ENCODE results near the gene DEFB112.

Gene DEFB112, protein sequence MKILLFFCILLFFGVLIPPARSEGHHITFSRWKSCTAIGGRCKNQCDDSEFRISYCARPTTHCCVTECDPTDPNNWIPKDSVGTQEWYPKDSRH

GRCh38 chr6:50049829-50050228, at the start of gene DEFB112:
TSS of gene DEFB112 (minus strand) at chr6:50049929. CDS start at chr6:50049869, 60 bp downstream.
- no peak for DNase-seq

DNA sequence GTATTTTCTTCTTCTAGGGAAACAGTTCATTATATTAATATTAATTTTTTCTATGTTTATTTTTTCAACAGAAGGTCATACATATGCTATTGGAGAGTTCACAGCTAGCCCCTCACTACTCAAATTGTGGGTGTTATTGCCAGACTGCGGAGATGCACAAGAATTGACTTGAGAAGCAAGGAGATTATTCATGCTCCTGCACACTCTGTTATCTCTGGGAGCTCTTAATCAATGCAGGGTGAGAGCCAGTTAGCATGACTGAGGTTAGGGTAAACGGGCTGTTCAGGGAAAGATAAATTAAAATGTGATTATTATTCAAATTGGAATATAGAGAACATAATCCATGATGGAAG, 48.9 kb upstream of the DEFB112 start:
- DNase-seq: no peak

DNA sequence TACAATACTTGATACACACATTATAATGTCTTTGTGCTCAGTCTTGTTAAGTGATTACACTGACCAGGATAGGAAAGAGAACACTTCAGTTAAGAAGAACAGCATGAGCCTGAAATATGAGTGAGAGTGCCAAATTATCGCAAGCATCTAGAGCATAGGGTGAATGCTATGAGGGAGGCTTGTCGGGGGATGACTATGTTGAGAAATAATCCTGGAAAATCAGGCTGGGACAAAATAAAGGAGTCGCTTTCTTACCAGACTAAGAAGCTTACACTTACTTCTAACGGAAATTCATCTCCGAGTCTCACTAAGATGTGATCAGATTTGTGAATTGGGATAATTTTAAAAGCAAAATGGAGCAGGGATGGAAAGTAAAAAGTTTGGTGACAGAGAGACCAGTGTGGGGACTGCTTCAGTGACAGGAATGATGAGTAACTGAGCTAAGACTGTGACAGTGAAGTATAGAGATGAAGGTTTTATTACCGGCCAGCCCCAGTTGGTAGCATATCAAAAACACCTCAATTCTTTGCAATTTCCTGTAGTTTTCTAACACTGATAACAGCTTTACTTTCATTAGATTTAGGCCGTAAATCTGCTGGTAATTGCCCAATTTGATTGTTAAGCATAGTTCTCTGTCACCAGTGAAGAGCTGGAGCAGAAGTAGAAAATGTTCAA, 48.4 kb upstream of the DEFB112 start:
- no peak for DNase-seq

- DNase-seq: no peak
Measured at GRCh38 chr6:50096296-50096695, 46.6 kb upstream of the DEFB112 start.

- DNase-seq: no peak
Measured at GRCh38 chr6:50093938-50094272, 44.2 kb upstream of the DEFB112 start.

DNA sequence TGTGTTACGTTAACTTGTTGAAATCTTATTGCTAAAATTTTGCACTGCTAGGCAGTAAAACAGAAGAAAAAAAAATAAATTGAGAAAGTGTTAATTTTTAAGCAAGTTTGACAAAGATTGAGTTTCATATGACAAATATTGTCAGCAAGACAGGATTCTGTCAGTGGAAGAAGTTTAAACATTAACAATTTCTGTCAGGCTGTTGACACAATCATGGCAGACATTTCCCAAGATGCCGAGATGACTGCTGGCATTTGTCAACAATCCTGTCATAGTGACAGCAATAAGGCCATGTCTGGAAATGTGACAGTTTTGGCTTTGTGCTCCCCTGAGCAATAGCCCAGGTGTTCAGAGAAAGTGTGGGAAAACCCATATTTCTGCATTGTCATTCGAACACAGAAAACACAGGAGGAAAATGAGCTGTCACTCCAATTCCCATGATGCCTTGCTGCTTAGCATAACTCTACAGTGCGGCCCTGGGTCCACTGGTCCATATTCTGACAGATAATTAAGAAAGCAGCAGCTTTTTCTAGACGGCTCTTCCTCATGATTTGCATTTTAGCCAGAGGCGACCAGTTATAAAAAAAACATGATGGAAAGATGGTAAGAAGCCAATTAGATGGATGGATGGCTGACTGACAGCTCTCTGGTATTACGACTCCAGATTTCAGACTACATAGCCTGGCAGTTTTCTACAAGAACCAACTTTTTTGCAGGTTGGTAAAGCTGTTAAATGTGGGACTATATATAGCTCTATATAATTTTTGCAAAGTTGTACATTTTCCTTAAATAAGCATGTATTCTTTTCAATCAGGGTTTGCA, 43.6 kb upstream of the DEFB112 start:
- DNase-seq: no peak

DNA sequence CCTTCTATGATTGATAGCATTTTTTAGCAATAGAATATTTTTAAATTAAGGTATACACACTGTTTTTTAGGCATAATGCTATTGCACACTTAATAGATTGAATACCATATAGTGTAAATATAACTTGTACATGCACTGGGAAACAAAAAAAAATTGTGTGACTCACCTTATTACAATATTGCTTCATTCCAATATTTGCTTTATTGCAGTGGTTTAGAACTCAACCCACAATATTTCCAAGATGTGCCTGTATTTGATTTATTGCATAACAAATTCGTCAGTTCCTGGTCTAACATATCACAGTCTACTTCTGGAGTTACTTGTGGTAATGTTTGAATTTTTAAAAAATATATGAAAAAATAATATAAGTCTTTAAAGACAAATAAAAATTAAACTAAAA, 41.9 kb upstream of the DEFB112 start:
- no peak for DNase-seq

DNA sequence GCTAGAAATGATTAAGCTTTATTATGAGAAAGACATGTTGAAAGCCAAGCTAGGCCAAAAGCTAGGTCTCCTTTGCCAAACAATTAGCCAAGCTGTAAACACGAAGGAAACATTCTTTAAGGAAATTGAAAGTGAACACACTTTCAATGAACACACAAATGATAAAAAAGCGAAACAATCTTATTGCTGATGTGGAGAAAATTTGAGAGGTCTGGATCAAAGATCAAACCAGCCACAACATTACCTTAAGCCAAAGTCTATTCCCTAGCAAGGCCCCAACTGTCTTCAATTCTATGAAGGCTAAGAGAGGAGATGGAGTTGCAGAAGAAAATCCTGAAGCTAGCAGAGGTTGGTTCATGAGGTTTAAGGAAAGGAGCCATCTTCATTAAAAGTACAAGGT, 40.2 kb upstream of the DEFB112 start:
- no peak for DNase-seq

GRCh38 chr6:50087231-50087954, 37.7 kb upstream of the DEFB112 start:
- DNase-seq: no peak

DNA sequence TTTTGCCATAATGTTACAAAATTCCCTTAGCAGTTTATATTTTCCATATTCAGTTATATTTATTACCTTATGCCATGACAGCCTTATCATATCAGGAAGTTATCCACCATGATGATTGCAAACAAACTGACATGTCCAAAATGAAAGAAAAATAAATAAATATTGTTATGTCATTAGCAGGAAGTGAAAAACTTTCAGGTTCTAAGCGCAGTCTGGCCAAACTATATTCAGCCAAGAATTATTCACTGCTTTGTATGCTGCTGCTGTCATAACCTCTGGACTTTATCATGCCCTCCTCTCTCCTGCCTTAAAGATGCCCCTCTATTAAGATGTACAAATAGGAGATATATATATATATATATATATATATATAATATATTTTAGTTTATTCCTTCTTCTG, 27.7 kb upstream of the DEFB112 start:
- no peak for DNase-seq

- DNase-seq: no peak
Measured at GRCh38 chr6:50076431-50076830, 26.7 kb upstream of the DEFB112 start.

GRCh38 chr6:50071921-50072320, 22.2 kb upstream of the DEFB112 start:
- DNase-seq: no peak

DNA sequence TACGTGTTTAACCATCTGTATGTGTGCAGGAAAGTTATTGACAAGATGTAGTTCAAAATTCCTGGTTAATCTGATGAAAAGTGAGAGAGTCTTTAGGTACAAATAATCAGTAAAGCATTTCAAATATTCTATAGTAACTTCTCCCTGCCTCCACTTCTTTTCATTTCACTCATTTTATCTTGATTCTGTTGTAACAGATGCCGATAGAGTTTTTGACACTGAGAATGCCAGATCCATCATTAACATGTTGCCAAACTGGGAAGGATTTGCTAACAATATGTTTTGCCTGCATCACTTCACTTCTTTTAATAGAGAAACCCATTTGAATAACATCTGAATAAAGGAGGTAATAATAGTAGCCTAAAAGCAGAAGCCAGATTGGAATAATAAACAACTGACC, 20.4 kb upstream of the DEFB112 start:
- DNase-seq: no peak

DNA sequence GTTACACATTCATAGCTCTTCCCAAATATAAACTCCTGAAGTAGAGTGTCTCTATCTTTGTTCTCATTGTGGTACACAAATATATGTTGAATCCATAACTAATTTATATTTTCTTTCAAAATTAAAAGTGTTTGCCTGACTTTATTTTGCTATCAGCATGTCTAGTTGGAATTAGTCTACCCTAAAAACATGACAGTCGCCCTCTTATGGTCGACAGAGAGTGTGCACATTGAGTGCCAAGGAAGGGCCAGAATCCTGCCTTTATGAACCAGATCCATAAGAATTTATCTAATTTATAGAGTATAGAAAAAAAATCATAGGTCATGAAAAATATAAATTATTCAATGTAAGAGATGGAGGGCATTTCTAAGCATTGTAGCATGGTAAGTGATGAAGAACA, 12.3 kb upstream of the DEFB112 start:
- DNase-seq: no peak

DNA sequence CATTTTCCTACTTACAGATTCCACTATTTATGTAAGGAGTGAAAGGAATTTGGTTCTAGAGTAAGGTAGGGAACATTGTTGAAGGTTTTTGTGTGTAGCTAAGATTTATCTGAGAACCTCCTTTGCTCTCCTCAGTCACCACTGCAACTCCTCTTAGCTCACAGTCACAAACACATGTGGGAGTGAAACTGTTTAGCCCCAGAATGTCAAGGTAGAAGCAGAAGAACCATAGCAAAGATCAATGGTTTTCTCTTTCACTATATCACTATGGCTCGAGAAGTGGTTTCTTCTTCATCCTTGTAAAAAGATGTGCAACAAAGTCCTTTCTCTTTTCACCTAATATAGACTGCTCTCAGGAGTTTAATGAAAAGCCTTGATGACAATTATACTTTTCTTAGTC, 6.5 kb upstream of the DEFB112 start:
- DNase-seq: no peak

- DNase-seq: no peak
Measured at GRCh38 chr6:50047026-50047425, 2.7 kb downstream of the DEFB112 start.

DNA sequence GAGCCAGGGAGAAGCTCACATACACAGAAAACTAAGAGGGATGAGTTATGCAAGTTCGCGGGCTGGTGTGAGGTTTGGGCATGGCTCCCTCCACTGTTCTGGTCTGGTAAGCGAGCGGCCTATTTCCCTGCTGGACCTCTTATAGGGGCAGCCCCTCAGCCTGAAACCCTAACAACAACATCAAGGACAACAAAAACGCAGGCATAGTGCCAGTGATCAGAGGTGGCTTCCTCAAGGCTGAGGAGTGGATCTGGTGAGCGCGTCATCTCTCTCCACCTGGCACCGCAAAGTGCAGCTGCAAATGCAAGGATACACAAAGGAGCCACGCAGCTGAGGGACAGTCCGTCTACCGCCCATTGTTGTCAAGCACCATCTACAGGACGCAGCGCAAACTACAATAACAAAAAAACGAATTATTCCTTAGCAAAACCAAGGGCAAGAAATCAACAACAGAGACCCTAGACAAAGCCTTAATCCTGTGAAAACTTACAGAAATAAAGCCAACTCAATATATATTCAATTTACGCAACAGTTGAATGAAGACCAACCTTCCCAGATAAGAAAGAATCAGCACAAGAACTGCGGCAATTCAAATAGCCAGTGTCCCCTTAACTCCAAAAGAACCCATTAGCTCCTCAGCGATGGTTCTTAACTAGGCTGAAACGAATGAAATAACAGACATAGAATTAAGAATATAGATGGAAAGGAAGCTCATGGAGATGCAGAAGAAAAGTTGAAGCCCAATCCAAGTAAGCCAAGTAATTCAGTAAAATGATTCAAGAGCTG, 18.8 kb downstream of the DEFB112 start:
- DNase-seq: no peak

DNA sequence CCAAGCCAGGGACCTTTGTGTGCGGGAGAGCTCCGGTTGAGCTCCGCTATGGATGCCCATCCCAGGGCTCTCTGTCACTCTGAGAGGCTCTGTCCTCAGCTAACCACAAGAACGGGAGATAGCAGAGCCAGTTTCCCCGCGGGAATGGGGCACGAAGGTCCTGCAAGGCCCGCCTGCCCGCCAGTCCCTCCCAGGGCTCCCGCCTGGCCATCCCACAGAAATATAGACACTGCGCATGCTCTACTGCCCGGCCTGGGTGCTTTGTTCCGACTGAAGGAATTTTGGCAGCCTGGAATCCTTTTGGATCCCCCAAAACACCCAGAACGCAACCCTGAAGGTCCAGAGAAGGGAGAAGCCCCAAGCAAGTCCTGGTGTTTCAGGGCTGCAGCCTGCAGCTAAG, 19.4 kb downstream of the DEFB112 start:
- no peak for DNase-seq

DNA sequence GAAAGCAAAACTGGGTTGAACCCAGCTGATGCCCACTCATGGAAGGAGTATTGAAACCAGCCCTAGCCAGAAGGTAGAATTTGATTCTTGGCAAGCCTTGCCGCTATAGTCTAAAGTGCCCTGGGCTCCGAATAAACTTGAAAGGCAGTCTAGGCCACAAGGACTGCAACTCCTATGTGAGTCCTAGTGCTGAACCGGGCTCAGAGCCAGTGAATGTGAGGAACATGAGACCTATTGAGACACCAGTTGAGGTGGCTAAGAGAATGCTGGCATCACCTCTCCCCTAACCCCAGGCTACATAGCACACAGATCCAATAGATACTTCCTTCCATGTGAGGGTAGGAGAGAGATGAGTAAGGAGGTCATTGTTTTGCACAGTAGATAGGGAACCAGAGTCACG, 24.5 kb downstream of the DEFB112 start:
- no peak for DNase-seq

GRCh38 chr6:50021894-50022293, 27.8 kb downstream of the DEFB112 start, which contains the start of gene DEFB110:
TSS of gene DEFB110 (minus strand) at chr6:50021994. CDS start at chr6:50021935, 59 bp downstream.
- DNase-seq: no peak

DNA sequence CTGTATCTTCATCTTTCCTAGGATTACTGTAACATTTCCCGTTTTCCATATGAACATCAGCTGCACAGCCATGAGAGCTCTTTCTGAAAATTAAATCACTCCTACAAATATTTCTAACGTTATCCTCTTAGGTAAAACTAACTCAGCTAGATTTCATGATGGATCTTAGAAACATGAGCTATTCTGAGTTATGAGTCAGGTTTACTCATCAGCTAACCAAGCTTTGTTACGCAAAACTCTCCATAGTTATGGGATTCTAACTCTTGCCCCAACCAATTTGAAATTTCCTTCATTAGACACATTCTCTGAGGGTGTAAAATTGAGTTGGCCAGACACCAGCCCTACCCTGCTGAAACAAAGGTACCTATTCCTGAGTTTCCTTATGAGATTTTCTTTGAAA, 41.9 kb downstream of the DEFB112 start:
- no peak for DNase-seq

DNA sequence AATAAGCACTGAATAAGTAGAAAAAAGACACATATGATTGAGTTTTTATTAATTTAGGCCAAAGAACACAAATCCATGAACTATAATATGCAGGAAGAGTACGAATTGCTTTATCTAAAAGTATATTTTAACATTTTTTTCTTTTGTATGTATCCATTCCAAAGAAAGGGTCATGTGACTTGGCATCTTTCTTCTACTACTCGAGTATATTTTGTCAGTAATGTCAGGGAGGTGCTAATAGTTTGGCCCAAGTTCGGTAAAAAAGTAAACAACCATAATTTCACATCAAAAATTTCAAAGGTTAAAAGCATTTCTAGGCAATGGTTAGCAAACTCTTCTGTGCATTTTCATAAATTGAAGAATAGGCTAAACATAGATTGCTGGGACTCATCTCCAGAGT, 46.6 kb downstream of the DEFB112 start:
- DNase-seq: no peak

- DNase-seq: no peak
Measured at GRCh38 chr6:49995278-49995677, 54.5 kb downstream of the DEFB112 start.

Data from activated effector memory CD4-positive, alpha-beta T cell treated with Interleukin-2 at 50 U/mL for 16 hours (primary cell).